Neural progenitor cell (in vitro differentiated cells): ENCODE results near the gene SLC2A10. TPM values are rescaled to one million over a fixed set of nuclear protein-coding genes. Genes with fewer than 3 reads are reported as not detected.

Experiments used
- DNase-seq: peaks from one replicate; pipeline ENCODE4 v3.0.0-alpha.2; 2016; ENCODE audit warnings: low spot score
- H2AFZ ChIP-seq: fragments of 200-600 bp; sonication (generic); replicated peaks from 2 replicates; pipeline ENCODE4 v1.6.1; 2016; ENCODE audit warnings: antibody characterized with exemption
- H3F3A ChIP-seq: fragments of 200-600 bp; sonication (generic); 2 replicates; pipeline ENCODE4 v1.6.1; 2016; ENCODE audit warnings: antibody characterized with exemption, low read depth
- H3K27ac ChIP-seq: fragments of 200-600 bp; sonication (generic); 2 replicates; pipeline ENCODE4 v1.5.1; 2016; ENCODE audit warnings: mild to moderate bottlenecking
- H3K27me3 ChIP-seq: fragments of 200-600 bp; sonication (generic); 2 replicates; pipeline ENCODE4 v1.6.1; 2016; ENCODE audit warnings: mild to moderate bottlenecking, moderate library complexity
- H3K36me3 ChIP-seq: fragments of 200-600 bp; sonication (generic); 2 replicates; pipeline ENCODE4 v1.5.1; 2016
- H3K4me1 ChIP-seq: fragments of 200-600 bp; sonication (generic); 2 replicates; pipeline ENCODE4 v1.6.1; 2016; ENCODE audit warnings: mixed run types
- H3K4me2 ChIP-seq: fragments of 200-600 bp; sonication (generic); 2 replicates; pipeline ENCODE4 v1.6.1; 2016
- H3K4me3 ChIP-seq: fragments of 200-600 bp; sonication (generic); 2 replicates; pipeline ENCODE4 v1.5.1; 2016
- H3K79me2 ChIP-seq: fragments of 200-600 bp; sonication (generic); 2 replicates; pipeline ENCODE4 v1.6.1; 2016; ENCODE audit warnings: low read depth
- H3K9ac ChIP-seq: fragments of 200-600 bp; sonication (generic); 2 replicates; pipeline ENCODE4 v1.6.1; 2016
- H3K9me3 ChIP-seq: fragments of 200-600 bp; sonication (generic); 2 replicates; pipeline ENCODE4 v1.5.1; 2016; ENCODE audit warnings: low read depth
- H4K20me1 ChIP-seq: fragments of 200-600 bp; sonication (generic); 2 replicates; pipeline ENCODE4 v1.6.1; 2016; ENCODE audit warnings: low read depth
- H3K27ac Mint-ChIP-seq: 3 replicates; pipeline ENCODE4 v1.8.0; 2021; ENCODE audit warnings: mixed read lengths
- H3K27me3 Mint-ChIP-seq: 2 replicates; pipeline ENCODE4 v1.8.0; 2022; ENCODE audit warnings: low read depth, mild to moderate bottlenecking, inconsistent platforms, moderate library complexity, mixed read lengths; ENCODE audit not compliant: insufficient read depth
- H3K36me3 Mint-ChIP-seq: 3 replicates; pipeline ENCODE4 v1.8.0; 2021; ENCODE audit warnings: mixed read lengths
- H3K4me1 Mint-ChIP-seq: 3 replicates; pipeline ENCODE4 v1.8.0; 2021; ENCODE audit warnings: mixed read lengths
- H3K4me3 Mint-ChIP-seq: 3 replicates; pipeline ENCODE4 v1.8.0; 2021; ENCODE audit warnings: mild to moderate bottlenecking, moderate library complexity, mixed read lengths
- H3K9me3 Mint-ChIP-seq: 3 replicates; pipeline ENCODE4 v1.8.0; 2020; ENCODE audit warnings: mixed read lengths
- EZH2 ChIP-seq: fragments of 200-600 bp; sonication (generic); IDR thresholded peaks from 2 replicates; pipeline ENCODE4 v1.6.1; 2017; ENCODE audit warnings: antibody characterized with exemption, mild to moderate bottlenecking, moderate library complexity
- EZH2phosphoT487 ChIP-seq: fragments of 200-600 bp; sonication (generic); IDR thresholded peaks from 2 replicates; pipeline ENCODE4 v1.6.1; 2017; ENCODE audit warnings: antibody characterized with exemption
- total RNA-seq: library from RNA; depleted of rRNA; stranded (reverse); fragments of >200 nt; gene quantifications from 2 replicates; pipeline ENCODE4 v1.2.3, GENCODE V29; 2015; ENCODE audit warnings: low replicate concordance
- TF ChIP-seq, protein P1 (sequence below): fragments of 200-600 bp; sonication (generic); IDR thresholded peaks from 2 replicates; pipeline ENCODE4 v1.5.1; 2017; ENCODE audit warnings: antibody characterized with exemption, mild to moderate bottlenecking

Gene SLC2A10
- total RNA-seq, 1 donor from 2014 or later = 9.6 TPM

DNA sequence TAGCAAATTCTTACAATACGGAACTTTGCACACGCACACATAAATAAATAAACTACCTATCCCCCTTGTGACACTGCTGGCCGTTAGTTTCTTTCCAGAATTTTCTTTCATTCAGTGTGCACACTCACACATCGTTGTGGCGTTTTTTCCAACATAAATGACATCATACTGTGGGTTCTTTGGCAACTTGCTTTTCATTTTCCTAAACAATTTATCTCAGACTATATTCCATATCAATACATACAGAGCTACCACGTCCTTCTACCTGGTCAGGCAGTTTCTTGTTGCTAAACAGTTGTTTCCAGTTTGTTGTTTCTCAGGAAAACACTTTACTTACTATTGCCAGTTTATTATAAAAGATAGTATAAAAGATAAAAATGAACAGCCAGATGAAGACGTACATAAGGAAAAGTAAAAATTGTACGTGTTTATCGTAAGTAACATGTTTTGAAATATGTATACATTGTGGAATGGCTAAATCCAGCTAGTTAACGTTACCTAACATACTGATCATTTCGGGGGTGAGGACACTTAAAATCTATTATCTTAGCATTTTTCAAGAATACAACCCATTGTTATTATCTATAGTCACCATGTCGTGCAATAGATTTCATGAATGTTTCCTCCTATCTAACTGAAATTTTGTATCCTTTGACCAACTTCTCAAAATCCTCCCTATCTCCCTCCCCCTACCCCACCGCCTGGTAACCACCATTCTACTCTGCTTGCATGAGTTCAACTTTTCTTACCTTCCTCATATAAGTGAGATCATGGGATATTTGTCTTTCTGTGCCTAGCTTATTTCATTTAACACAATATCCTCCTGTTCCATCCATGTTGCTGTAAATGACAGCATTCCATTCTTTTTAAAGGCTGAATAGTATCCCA is 19.0 kb upstream of the SLC2A10 start:
- peak overlapping the region; percentile 47 for H3K4me3 ChIP-seq

DNA sequence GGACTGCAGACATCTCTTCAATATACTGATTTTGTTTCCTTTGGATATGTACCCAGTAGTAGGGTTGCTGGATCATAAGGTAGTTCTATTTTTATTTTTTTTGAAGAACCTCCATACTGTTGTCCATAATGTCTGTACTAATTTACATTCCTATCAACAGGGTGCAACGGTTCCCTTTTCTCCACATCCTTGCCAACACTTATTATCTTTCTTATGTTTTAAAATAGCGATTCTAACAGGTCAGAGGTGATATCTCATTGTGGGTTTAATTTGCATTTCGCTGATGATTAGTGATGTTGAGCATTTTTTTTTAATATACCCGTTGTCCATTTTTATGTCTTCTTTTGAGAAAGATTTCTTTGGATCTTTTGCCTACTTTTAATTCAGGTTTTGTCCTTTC is 18.3 kb upstream of the SLC2A10 start:
- TF ChIP-seq EZH2phosphoT487 (no peak), EZH2 (no peak)
- TF ChIP-seq, protein P1, sequence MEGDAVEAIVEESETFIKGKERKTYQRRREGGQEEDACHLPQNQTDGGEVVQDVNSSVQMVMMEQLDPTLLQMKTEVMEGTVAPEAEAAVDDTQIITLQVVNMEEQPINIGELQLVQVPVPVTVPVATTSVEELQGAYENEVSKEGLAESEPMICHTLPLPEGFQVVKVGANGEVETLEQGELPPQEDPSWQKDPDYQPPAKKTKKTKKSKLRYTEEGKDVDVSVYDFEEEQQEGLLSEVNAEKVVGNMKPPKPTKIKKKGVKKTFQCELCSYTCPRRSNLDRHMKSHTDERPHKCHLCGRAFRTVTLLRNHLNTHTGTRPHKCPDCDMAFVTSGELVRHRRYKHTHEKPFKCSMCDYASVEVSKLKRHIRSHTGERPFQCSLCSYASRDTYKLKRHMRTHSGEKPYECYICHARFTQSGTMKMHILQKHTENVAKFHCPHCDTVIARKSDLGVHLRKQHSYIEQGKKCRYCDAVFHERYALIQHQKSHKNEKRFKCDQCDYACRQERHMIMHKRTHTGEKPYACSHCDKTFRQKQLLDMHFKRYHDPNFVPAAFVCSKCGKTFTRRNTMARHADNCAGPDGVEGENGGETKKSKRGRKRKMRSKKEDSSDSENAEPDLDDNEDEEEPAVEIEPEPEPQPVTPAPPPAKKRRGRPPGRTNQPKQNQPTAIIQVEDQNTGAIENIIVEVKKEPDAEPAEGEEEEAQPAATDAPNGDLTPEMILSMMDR = no peak
- no peaks in the 10 kb centered on the region for H3K9me3 Mint-ChIP-seq
- H3K4me3 Mint-ChIP-seq = no peak overlapping the region
- no peak overlapping the region for H3K4me3 ChIP-seq
- H3K79me2 ChIP-seq = peaks cover 26% of the 10 kb centered on the region
- no peak overlapping the region for H3K9ac ChIP-seq
- peaks cover 13% of the 10 kb centered on the region for H3K27me3 Mint-ChIP-seq
- H4K20me1 ChIP-seq = no peaks in the 10 kb centered on the region
- H2AFZ ChIP-seq = no peak overlapping the region
- no peaks in the 10 kb centered on the region for H3K36me3 ChIP-seq
- H3K27ac Mint-ChIP-seq = no peak overlapping the region
- H3K36me3 Mint-ChIP-seq = peaks cover 5% of the 10 kb centered on the region
- H3K4me1 Mint-ChIP-seq = peaks cover 40% of the 10 kb centered on the region
- no peak for DNase-seq
- peaks cover 16% of the 10 kb centered on the region for H3K4me1 ChIP-seq
- peaks cover 17% of the 10 kb centered on the region for H3F3A ChIP-seq
- H3K4me2 ChIP-seq = no peak overlapping the region
- H3K27me3 ChIP-seq = no peaks in the 10 kb centered on the region
- no peaks in the 10 kb centered on the region for H3K9me3 ChIP-seq
- H3K27ac ChIP-seq = no peak overlapping the region

More for the DNA sequence above, 19.0 kb upstream of the SLC2A10 start:
- Histone ChIP-seq H4K20me1 (no peaks in the 10 kb centered on the region), H3K4me1 (peaks cover 16% of the 10 kb centered on the region), H2AFZ (peak overlapping the region; percentile 89), H3F3A (peaks cover 24% of the 10 kb centered on the region), H3K27me3 (no peaks in the 10 kb centered on the region), H3K79me2 (peaks cover 33% of the 10 kb centered on the region), H3K9me3 (no peaks in the 10 kb centered on the region), H3K36me3 (no peaks in the 10 kb centered on the region), H3K9ac (peak overlapping the region; percentile 66), H3K27ac (no peak overlapping the region), H3K4me2 (peak overlapping the region; percentile 82)
- Mint-ChIP-seq H3K27me3 (peaks cover 13% of the 10 kb centered on the region), H3K36me3 (peaks cover 11% of the 10 kb centered on the region), H3K4me1 (peaks cover 33% of the 10 kb centered on the region), H3K9me3 (no peaks in the 10 kb centered on the region), H3K4me3 (peak overlapping the region; percentile 66), H3K27ac (peak overlapping the region; percentile 35)
- TF ChIP-seq, protein P1 = no peak
- no peak for TF ChIP-seq EZH2phosphoT487
- TF ChIP-seq EZH2 = no peak
- DNase-seq = no peak

DNA sequence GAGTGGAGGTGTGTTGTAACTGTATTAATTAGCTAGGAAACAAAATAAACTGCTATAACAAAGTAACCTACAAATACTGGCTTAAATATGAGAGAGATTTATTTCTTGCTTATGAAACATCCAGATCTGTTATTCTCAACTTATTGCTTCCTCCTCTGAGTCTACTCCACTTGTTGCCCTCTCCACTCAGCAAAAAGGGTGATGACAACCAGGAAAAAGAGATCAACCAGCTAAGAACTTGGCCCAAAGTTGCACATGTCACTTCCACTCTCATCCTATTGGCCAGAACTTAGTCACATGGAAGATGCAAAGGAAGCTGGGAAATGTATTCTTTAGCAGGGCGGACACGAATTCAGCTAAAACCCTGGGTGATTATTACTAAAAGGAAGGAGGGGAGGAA is 15.0 kb upstream of the SLC2A10 start:
- no peak overlapping the region for H3K27ac ChIP-seq
- H3K4me1 ChIP-seq = peaks cover 4% of the 10 kb centered on the region
- Mint-ChIP-seq H3K4me3 (peak overlapping the region; percentile 37), H3K4me1 (peaks cover 58% of the 10 kb centered on the region), H3K27me3 (peaks cover 5% of the 10 kb centered on the region), H3K27ac (peak overlapping the region; percentile 98), H3K36me3 (peaks cover 4% of the 10 kb centered on the region), H3K9me3 (peaks cover 4% of the 10 kb centered on the region)
- H3K36me3 ChIP-seq = no peaks in the 10 kb centered on the region
- H2AFZ ChIP-seq = peak overlapping the region; percentile 77
- TF ChIP-seq EZH2 = no peak
- TF ChIP-seq, protein P1 = no peak
- no peak for TF ChIP-seq EZH2phosphoT487
- H3F3A ChIP-seq = peaks cover 4% of the 10 kb centered on the region
- no peaks in the 10 kb centered on the region for H4K20me1 ChIP-seq
- no peaks in the 10 kb centered on the region for H3K27me3 ChIP-seq
- H3K9me3 ChIP-seq = no peaks in the 10 kb centered on the region
- DNase-seq = no peak
- H3K4me2 ChIP-seq = no peak overlapping the region
- no peak overlapping the region for H3K9ac ChIP-seq
- no peaks in the 10 kb centered on the region for H3K79me2 ChIP-seq
- no peak overlapping the region for H3K4me3 ChIP-seq
